ENCODE measurements around the gene CCN2. TPM values are rescaled to one million over a fixed set of nuclear protein-coding genes. Genes with fewer than 3 reads are reported as not detected.

CCN2 gene
- total RNA-seq, 1 donor from 2014 or later: 24.2 TPM

DNA sequence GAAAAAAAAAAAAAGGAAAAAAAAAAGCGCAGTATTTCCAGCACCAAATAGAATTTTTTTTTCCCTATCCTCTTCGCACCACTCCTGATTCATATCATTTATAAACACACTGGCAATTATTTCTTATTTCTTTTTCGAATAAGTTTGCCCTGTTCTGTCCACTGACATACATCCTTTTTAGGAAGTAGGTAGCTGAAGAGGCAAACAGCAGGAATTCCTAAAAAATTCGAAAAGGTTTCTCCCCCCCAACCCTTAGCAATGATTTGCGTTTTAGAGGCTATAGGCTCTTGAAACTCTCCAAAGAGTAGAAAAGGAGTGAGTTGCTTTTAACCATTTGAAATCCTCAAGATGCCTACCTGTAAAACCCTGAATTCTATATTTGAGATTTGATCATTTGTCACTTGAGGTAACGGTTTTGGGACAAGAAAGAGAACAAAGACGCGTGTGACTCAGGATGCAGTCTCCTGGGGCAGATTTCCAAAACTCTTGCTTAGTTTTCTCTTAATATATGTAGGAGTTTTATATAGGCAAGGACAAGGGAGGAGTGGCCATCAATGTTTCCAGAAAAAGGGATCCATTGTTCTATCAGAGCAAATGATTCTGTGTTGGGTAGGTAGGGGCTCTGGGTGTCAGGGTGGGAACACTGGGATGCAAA lies 531 bp upstream of the CCN2 start:
- no peak for DNase-seq (ENCODE audit: low read depth, low spot score)
- H3K36me3 Mint-ChIP-seq (ENCODE audit: low read depth): peaks cover 2% of the 10 kb centered on the region
- H3K4me1 Mint-ChIP-seq: peaks cover 68% of the 10 kb centered on the region
- TF ChIP-seq, protein P1, sequence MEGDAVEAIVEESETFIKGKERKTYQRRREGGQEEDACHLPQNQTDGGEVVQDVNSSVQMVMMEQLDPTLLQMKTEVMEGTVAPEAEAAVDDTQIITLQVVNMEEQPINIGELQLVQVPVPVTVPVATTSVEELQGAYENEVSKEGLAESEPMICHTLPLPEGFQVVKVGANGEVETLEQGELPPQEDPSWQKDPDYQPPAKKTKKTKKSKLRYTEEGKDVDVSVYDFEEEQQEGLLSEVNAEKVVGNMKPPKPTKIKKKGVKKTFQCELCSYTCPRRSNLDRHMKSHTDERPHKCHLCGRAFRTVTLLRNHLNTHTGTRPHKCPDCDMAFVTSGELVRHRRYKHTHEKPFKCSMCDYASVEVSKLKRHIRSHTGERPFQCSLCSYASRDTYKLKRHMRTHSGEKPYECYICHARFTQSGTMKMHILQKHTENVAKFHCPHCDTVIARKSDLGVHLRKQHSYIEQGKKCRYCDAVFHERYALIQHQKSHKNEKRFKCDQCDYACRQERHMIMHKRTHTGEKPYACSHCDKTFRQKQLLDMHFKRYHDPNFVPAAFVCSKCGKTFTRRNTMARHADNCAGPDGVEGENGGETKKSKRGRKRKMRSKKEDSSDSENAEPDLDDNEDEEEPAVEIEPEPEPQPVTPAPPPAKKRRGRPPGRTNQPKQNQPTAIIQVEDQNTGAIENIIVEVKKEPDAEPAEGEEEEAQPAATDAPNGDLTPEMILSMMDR (conservative IDR thresholded peaks at IDR 0.05): no peak
- H3K4me3 Mint-ChIP-seq: peak overlapping the region; percentile 91
- H3K27ac Mint-ChIP-seq (ENCODE audit: unreplicated experiment): peak overlapping the region; percentile 68
- no peaks in the 10 kb centered on the region for H3K9me3 Mint-ChIP-seq
- H3K27me3 Mint-ChIP-seq (ENCODE audit: low read depth): no peaks in the 10 kb centered on the region

DNA sequence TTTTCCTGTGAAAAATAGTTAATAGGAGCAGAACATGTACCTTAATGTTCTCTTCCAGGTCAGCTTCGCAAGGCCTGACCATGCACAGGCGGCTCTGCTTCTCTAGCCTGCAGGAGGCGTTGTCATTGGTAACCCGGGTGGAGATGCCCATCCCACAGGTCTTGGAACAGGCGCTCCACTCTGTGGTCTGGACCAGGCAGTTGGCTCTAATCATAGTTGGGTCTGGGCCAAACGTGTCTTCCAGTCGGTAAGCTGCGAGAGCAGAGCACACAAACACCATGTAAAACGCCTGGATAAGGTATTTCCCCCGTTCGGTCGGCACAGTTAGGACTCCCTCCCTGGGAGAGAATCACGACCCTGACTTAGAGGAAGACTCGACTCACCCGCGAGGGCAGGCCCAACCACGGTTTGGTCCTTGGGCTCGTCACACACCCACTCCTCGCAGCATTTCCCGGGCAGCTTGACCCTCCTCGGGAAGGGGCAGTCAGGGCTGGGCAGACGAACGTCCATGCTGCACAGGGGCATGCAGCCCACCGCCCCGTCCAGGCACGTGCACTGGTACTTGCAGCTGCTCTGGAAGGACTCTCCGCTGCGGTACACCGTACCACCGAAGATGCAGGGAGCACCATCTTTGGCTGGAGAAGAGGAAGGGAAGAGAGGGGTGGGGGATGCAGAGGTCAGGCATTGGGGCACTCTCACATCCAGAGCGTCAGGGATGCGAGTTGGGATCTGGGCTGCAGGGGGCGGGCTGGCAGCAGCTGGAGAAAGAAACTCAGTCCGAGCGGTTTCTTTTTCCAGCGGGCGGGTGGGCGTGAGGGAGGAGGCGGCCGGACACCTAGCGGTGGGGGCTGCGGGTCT lies 1.0 kb downstream of the CCN2 start:
- peaks cover 67% of the 10 kb centered on the region for H3K4me1 Mint-ChIP-seq
- H3K9me3 Mint-ChIP-seq: no peaks in the 10 kb centered on the region
- peaks cover 2% of the 10 kb centered on the region for H3K36me3 Mint-ChIP-seq (ENCODE audit: low read depth)
- DNase-seq (ENCODE audit: low read depth, low spot score): peak; percentile 74
- TF ChIP-seq, protein P1 (conservative IDR thresholded peaks at IDR 0.05): peak; percentile 60
- H3K27ac Mint-ChIP-seq (ENCODE audit: unreplicated experiment): peak overlapping the region; percentile 95
- H3K27me3 Mint-ChIP-seq (ENCODE audit: low read depth): no peaks in the 10 kb centered on the region
- H3K4me3 Mint-ChIP-seq: peak overlapping the region; percentile 94

DNA sequence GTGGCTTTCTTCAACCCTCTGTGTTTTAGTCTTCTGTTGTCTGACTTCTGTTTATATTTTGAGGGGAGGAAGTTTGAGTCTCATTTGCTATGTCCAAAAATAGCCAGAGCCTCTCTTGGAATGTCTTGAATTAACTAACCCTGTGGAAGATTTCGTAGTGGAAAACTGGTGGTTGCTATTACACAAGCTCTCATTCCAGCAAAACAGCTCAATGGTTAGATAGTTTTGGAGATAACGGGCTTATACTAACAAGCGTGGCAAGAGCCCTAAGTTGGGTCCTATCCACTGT lies 1.6 kb downstream of the CCN2 start:
- Mint-ChIP-seq H3K36me3 (ENCODE audit: low read depth) (peaks cover 2% of the 10 kb centered on the region), H3K9me3 (no peaks in the 10 kb centered on the region), H3K27me3 (ENCODE audit: low read depth) (no peaks in the 10 kb centered on the region), H3K4me3 (peak overlapping the region; percentile 94), H3K27ac (ENCODE audit: unreplicated experiment) (peak overlapping the region; percentile 32), H3K4me1 (peaks cover 61% of the 10 kb centered on the region)
- TF ChIP-seq, protein P1 (conservative IDR thresholded peaks at IDR 0.05): no peak
- DNase-seq (ENCODE audit: low read depth, low spot score): no peak

- H3K4me1 Mint-ChIP-seq: peaks cover 55% of the 10 kb centered on the region
- no peaks in the 10 kb centered on the region for H3K9me3 Mint-ChIP-seq
- DNase-seq (ENCODE audit: low read depth, low spot score): no peak
- H3K4me3 Mint-ChIP-seq: peak overlapping the region; percentile 94
- TF ChIP-seq, protein P1 (conservative IDR thresholded peaks at IDR 0.05): no peak
- peak overlapping the region; percentile 32 for H3K27ac Mint-ChIP-seq (ENCODE audit: unreplicated experiment)
- no peaks in the 10 kb centered on the region for H3K27me3 Mint-ChIP-seq (ENCODE audit: low read depth)
- H3K36me3 Mint-ChIP-seq (ENCODE audit: low read depth): peaks cover 2% of the 10 kb centered on the region
Measured at GRCh38 chr6:131948692-131949619, 2.2 kb downstream of the CCN2 start.

- Mint-ChIP-seq H3K9me3 (no peaks in the 10 kb centered on the region), H3K27ac (ENCODE audit: unreplicated experiment) (no peak overlapping the region), H3K27me3 (ENCODE audit: low read depth) (no peaks in the 10 kb centered on the region), H3K4me3 (peak overlapping the region; percentile 43), H3K4me1 (peaks cover 47% of the 10 kb centered on the region), H3K36me3 (ENCODE audit: low read depth) (peaks cover 2% of the 10 kb centered on the region)
- DNase-seq (ENCODE audit: low read depth, low spot score): no peak
- TF ChIP-seq, protein P1 (conservative IDR thresholded peaks at IDR 0.05): no peak
Measured at GRCh38 chr6:131947986-131948661, 3.0 kb downstream of the CCN2 start.

All from neural crest cell (in vitro differentiated cells).